Measurements from ENCODE around the gene PRAC1. TPM values are rescaled to one million over a fixed set of nuclear protein-coding genes. Genes with fewer than 3 reads are reported as not detected.

PRAC1 gene
- total RNA-seq, 1 experiment from 2014 or later: not detected

GRCh38 chr17:48715496-48716399 lies 6.6 kb downstream of the PRAC1 start:
- H3K4me2 ChIP-seq (ENCODE audit: low read length): no peak overlapping the region
- H3K4me3 ChIP-seq (replicated peaks in 1 of 2; ENCODE audit: low read depth in 1 of 2, low read length in 2 of 2): no peak overlapping the region
- no peak overlapping the region for H3K9ac ChIP-seq (ENCODE audit: low read length)
- H3K27ac ChIP-seq (ENCODE audit: low read depth, low read length): no peak overlapping the region
- RAD21 ChIA-PET (ENCODE audit: low non-redundant PET in 1 of 2, low total read pairs in 2 of 2, uncharacterized antibody in 2 of 2, unreplicated experiment in 2 of 2): no interaction called here
- no peak for DNase-seq (ENCODE audit: low read depth, low spot score)
- no peaks in the 10 kb centered on the region for H3K9me2 ChIP-seq (ENCODE audit: insufficient read depth)
- no peaks in the 10 kb centered on the region for H3K4me1 ChIP-seq (ENCODE audit: control insufficient read depth in 1 of 2, insufficient read depth in 2 of 2, low read length in 2 of 2)
- intact Hi-C loops (cut with micrococcal nuclease): no loop called here
- no peaks in the 10 kb centered on the region for H3K36me3 ChIP-seq (ENCODE audit: control insufficient read depth in 1 of 2, insufficient read depth in 2 of 2, low read length in 2 of 2)
- ATAC-seq: no peak
- 0 out of 2 replicates have a peak, but pooled peaks cover 4% of the 10 kb centered on the region for H3K27me3 ChIP-seq (ENCODE audit: insufficient read depth, low read length)
- H3K79me2 ChIP-seq (ENCODE audit: insufficient read depth, low read length): no peaks in the 10 kb centered on the region
- H3K9me3 ChIP-seq (ENCODE audit: control insufficient read depth in 1 of 2, insufficient read depth in 1 of 2, low read depth in 1 of 2, low read length in 2 of 2): no peaks in the 10 kb centered on the region
- POLR2A ChIA-PET: no interaction called here
- no TSS peak for BruUV-seq (replicated peaks)
- no peaks in the 10 kb centered on the region for H4K20me1 ChIP-seq (ENCODE audit: insufficient read depth)
- CTCF ChIA-PET: interaction anchor here (1.3 to 1.5 kb wide), 3 partner anchors 9 to 163 kb away, joined by 3 to 4 read pairs (median 4); no protein-coding TSS in a partner anchor
- H2AFZ ChIP-seq (ENCODE audit: low read depth, low read length, poor library complexity, severe bottlenecking): peak overlapping the region; percentile 79
- TF ChIP-seq ATF3 (IDR thresholded peaks at IDR 0.05): no peak
- TF ChIP-seq EGR1 (IDR thresholded peaks at IDR 0.05; ENCODE audit: low read depth): no peak
- no peak for TF ChIP-seq EZH2phosphoT487 (IDR thresholded peaks at IDR 0.05; ENCODE audit: borderline replicate concordance)
- no peak for TF ChIP-seq YY1 (IDR thresholded peaks at IDR 0.05; ENCODE audit: extremely low read depth, insufficient replicate concordance, low read depth, low read length)
- TF ChIP-seq POLR2A (IDR thresholded peaks at IDR 0.05; ENCODE audit: borderline replicate concordance, extremely low read depth, insufficient read depth, insufficient read length): no peak
- no peak for TF ChIP-seq FOSL1 (IDR thresholded peaks at IDR 0.05; ENCODE audit: low read depth)
- no peak for TF ChIP-seq CEBPB (IDR thresholded peaks at IDR 0.05; ENCODE audit: low read depth)
- TF ChIP-seq SIN3A (IDR thresholded peaks at IDR 0.05; ENCODE audit: low read depth): no peak
- TF ChIP-seq, protein P1, sequence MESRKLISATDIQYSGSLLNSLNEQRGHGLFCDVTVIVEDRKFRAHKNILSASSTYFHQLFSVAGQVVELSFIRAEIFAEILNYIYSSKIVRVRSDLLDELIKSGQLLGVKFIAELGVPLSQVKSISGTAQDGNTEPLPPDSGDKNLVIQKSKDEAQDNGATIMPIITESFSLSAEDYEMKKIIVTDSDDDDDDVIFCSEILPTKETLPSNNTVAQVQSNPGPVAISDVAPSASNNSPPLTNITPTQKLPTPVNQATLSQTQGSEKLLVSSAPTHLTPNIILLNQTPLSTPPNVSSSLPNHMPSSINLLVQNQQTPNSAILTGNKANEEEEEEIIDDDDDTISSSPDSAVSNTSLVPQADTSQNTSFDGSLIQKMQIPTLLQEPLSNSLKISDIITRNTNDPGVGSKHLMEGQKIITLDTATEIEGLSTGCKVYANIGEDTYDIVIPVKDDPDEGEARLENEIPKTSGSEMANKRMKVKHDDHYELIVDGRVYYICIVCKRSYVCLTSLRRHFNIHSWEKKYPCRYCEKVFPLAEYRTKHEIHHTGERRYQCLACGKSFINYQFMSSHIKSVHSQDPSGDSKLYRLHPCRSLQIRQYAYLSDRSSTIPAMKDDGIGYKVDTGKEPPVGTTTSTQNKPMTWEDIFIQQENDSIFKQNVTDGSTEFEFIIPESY (IDR thresholded peaks at IDR 0.05; ENCODE audit: extremely low read depth, insufficient replicate concordance, low read length): no peak
- TF ChIP-seq EZH2 (IDR thresholded peaks at IDR 0.05): no peak
- no peak for TF ChIP-seq RAD21 (IDR thresholded peaks at IDR 0.05; ENCODE audit: low read depth)
- no peak for TF ChIP-seq ZFX (IDR thresholded peaks at IDR 0.05)
- TF ChIP-seq CTCF (IDR thresholded peaks at IDR 0.05 in 2 of 3, conservative IDR thresholded peaks at IDR 0.05 in 1 of 3; ENCODE audit: borderline replicate concordance in 1 of 3, insufficient read depth in 1 of 3, low read depth in 2 of 3, low read length in 2 of 3): no peak
- TF ChIP-seq, protein P2, sequence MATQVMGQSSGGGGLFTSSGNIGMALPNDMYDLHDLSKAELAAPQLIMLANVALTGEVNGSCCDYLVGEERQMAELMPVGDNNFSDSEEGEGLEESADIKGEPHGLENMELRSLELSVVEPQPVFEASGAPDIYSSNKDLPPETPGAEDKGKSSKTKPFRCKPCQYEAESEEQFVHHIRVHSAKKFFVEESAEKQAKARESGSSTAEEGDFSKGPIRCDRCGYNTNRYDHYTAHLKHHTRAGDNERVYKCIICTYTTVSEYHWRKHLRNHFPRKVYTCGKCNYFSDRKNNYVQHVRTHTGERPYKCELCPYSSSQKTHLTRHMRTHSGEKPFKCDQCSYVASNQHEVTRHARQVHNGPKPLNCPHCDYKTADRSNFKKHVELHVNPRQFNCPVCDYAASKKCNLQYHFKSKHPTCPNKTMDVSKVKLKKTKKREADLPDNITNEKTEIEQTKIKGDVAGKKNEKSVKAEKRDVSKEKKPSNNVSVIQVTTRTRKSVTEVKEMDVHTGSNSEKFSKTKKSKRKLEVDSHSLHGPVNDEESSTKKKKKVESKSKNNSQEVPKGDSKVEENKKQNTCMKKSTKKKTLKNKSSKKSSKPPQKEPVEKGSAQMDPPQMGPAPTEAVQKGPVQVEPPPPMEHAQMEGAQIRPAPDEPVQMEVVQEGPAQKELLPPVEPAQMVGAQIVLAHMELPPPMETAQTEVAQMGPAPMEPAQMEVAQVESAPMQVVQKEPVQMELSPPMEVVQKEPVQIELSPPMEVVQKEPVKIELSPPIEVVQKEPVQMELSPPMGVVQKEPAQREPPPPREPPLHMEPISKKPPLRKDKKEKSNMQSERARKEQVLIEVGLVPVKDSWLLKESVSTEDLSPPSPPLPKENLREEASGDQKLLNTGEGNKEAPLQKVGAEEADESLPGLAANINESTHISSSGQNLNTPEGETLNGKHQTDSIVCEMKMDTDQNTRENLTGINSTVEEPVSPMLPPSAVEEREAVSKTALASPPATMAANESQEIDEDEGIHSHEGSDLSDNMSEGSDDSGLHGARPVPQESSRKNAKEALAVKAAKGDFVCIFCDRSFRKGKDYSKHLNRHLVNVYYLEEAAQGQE (IDR thresholded peaks at IDR 0.05; ENCODE audit: low read depth): no peak
- TF ChIP-seq ELF1 (IDR thresholded peaks at IDR 0.05; ENCODE audit: borderline replicate concordance, low read depth): no peak
- TF ChIP-seq TCF7L2 (IDR thresholded peaks at IDR 0.05; ENCODE audit: borderline replicate concordance, extremely low read depth, insufficient read depth, insufficient read length): no peak
- TF ChIP-seq, protein P3, sequence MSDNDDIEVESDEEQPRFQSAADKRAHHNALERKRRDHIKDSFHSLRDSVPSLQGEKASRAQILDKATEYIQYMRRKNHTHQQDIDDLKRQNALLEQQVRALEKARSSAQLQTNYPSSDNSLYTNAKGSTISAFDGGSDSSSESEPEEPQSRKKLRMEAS (IDR thresholded peaks at IDR 0.05): no peak
- TF ChIP-seq ZNF274 (IDR thresholded peaks at IDR 0.05; ENCODE audit: low read depth, low read length): no peak
- no peak for TF ChIP-seq JUND (IDR thresholded peaks at IDR 0.05)
